ENCODE results near the gene PSPH.
"Not testable (repeated sequence)": the region's sequence is repeated elsewhere in the genome, so short reads cannot be mapped to it uniquely, and the experiment has no call there.

PSPH gene

GRCh38 chr7:56062382-56062781 is 11.1 kb upstream of the PSPH start:
- no peak for DNase-seq (ENCODE audit: low read depth)

- DNase-seq (ENCODE audit: low read depth), result no peak
Observed at GRCh38 chr7:56053993-56054392, 2.7 kb upstream of the PSPH start.

GRCh38 chr7:56053379-56053778 is 2.1 kb upstream of the PSPH start:
- DNase-seq (ENCODE audit: low read depth), result no peak

- DNase-seq (ENCODE audit: low read depth), result no peak
Observed at GRCh38 chr7:56051053-56051338, 248 bp downstream of the PSPH start.

GRCh38 chr7:56048763-56049162 is 2.5 kb downstream of the PSPH start:
- not testable (repeated sequence) for DNase-seq (ENCODE audit: low read depth)

- DNase-seq (ENCODE audit: low read depth), result no peak
Observed at GRCh38 chr7:56048245-56048644, 3.0 kb downstream of the PSPH start.

GRCh38 chr7:56047446-56048116 is 3.7 kb downstream of the PSPH start:
- not testable (repeated sequence) for DNase-seq (ENCODE audit: low read depth)

- no peak for DNase-seq (ENCODE audit: low read depth)
Observed at GRCh38 chr7:56046721-56047445, 4.4 kb downstream of the PSPH start.

- not testable (repeated sequence) for DNase-seq (ENCODE audit: low read depth)
Observed at GRCh38 chr7:56045758-56046157, 5.5 kb downstream of the PSPH start.

GRCh38 chr7:56040730-56041129 is 10.5 kb downstream of the PSPH start:
- no peak for DNase-seq (ENCODE audit: low read depth)

GRCh38 chr7:56033671-56034432 is 17.4 kb downstream of the PSPH start:
- peak; percentile 55 for DNase-seq (ENCODE audit: low read depth)

GRCh38 chr7:56032578-56032977 is 18.7 kb downstream of the PSPH start:
- DNase-seq (ENCODE audit: low read depth), result not testable (repeated sequence)

GRCh38 chr7:56031556-56031955 is 19.7 kb downstream of the PSPH start:
- DNase-seq (ENCODE audit: low read depth), result not testable (repeated sequence)

GRCh38 chr7:56030340-56030739 is 20.9 kb downstream of the PSPH start:
- DNase-seq (ENCODE audit: low read depth), result no peak

- no peak for DNase-seq (ENCODE audit: low read depth)
Observed at GRCh38 chr7:56028942-56029630, 22.2 kb downstream of the PSPH start.

GRCh38 chr7:56026538-56026937 is 24.7 kb downstream of the PSPH start:
- DNase-seq (ENCODE audit: low read depth), result no peak

- no peak for DNase-seq (ENCODE audit: low read depth)
Observed at GRCh38 chr7:56023500-56023899, 27.7 kb downstream of the PSPH start.

- no peak for DNase-seq (ENCODE audit: low read depth)
Observed at GRCh38 chr7:56019501-56019900, 31.7 kb downstream of the PSPH start.

- DNase-seq (ENCODE audit: low read depth), result not testable (repeated sequence)
Observed at GRCh38 chr7:56017015-56017414, 34.2 kb downstream of the PSPH start.

- no peak for DNase-seq (ENCODE audit: low read depth)
Observed at GRCh38 chr7:56009695-56010094, 41.5 kb downstream of the PSPH start.

GRCh38 chr7:56007891-56008290 is 43.4 kb downstream of the PSPH start:
- no peak for DNase-seq (ENCODE audit: low read depth)

- DNase-seq (ENCODE audit: low read depth), result no peak
Observed at GRCh38 chr7:56007167-56007652, 44.0 kb downstream of the PSPH start.
